ENCODE data around the gene GPR15. TPM values are rescaled to one million over a fixed set of nuclear protein-coding genes. Genes with fewer than 3 reads are reported as not detected.

The GPR15 gene
- total RNA-seq, 1 donor, result not detected

- DNase-seq (ENCODE audit: low read depth), result no peak
- TF ChIP-seq CTCF (IDR thresholded peaks at IDR 0.05; ENCODE audit: insufficient read depth, low read length), result no peak
- no peak overlapping the region for H3K4me3 ChIP-seq (ENCODE audit: low read depth, low read length)
Observed at GRCh38 chr3:98551236-98551635, 19.5 kb downstream of the GPR15 start.

- no peak for DNase-seq (ENCODE audit: low read depth)
- H3K4me3 ChIP-seq (ENCODE audit: low read depth, low read length), result no peak overlapping the region
- no peak for TF ChIP-seq CTCF (IDR thresholded peaks at IDR 0.05; ENCODE audit: insufficient read depth, low read length)
Observed at GRCh38 chr3:98551754-98552153, 20.0 kb downstream of the GPR15 start.

GRCh38 chr3:98552232-98553020 is 20.6 kb downstream of the GPR15 start:
- TF ChIP-seq CTCF (IDR thresholded peaks at IDR 0.05; ENCODE audit: insufficient read depth, low read length), result no peak
- no peak for DNase-seq (ENCODE audit: low read depth)
- H3K4me3 ChIP-seq (ENCODE audit: low read depth, low read length), result no peak overlapping the region

- no peak for TF ChIP-seq CTCF (IDR thresholded peaks at IDR 0.05; ENCODE audit: insufficient read depth, low read length)
- no peak overlapping the region for H3K4me3 ChIP-seq (ENCODE audit: low read depth, low read length)
- no peak for DNase-seq (ENCODE audit: low read depth)
Observed at GRCh38 chr3:98553021-98553563, 21.3 kb downstream of the GPR15 start.

- no peak overlapping the region for H3K4me3 ChIP-seq (ENCODE audit: low read depth, low read length)
- no peak for DNase-seq (ENCODE audit: low read depth)
- no peak for TF ChIP-seq CTCF (IDR thresholded peaks at IDR 0.05; ENCODE audit: insufficient read depth, low read length)
Observed at GRCh38 chr3:98553753-98554152, 22.0 kb downstream of the GPR15 start.

- no peak for TF ChIP-seq CTCF (IDR thresholded peaks at IDR 0.05; ENCODE audit: insufficient read depth, low read length)
- DNase-seq (ENCODE audit: low read depth), result no peak
- H3K4me3 ChIP-seq (ENCODE audit: low read depth, low read length), result no peak overlapping the region
Observed at GRCh38 chr3:98554580-98554979, 22.8 kb downstream of the GPR15 start.
